Measurements from ENCODE around the gene UBXN4.
A peak's percentile ranks its signal among the peaks of the same experiment; 100 is the strongest.
"Not testable (repeated sequence)": the region's sequence is repeated elsewhere in the genome, so short reads cannot be mapped to it uniquely, and the experiment has no call there.

UBXN4 gene, protein sequence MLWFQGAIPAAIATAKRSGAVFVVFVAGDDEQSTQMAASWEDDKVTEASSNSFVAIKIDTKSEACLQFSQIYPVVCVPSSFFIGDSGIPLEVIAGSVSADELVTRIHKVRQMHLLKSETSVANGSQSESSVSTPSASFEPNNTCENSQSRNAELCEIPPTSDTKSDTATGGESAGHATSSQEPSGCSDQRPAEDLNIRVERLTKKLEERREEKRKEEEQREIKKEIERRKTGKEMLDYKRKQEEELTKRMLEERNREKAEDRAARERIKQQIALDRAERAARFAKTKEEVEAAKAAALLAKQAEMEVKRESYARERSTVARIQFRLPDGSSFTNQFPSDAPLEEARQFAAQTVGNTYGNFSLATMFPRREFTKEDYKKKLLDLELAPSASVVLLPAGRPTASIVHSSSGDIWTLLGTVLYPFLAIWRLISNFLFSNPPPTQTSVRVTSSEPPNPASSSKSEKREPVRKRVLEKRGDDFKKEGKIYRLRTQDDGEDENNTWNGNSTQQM

DNA sequence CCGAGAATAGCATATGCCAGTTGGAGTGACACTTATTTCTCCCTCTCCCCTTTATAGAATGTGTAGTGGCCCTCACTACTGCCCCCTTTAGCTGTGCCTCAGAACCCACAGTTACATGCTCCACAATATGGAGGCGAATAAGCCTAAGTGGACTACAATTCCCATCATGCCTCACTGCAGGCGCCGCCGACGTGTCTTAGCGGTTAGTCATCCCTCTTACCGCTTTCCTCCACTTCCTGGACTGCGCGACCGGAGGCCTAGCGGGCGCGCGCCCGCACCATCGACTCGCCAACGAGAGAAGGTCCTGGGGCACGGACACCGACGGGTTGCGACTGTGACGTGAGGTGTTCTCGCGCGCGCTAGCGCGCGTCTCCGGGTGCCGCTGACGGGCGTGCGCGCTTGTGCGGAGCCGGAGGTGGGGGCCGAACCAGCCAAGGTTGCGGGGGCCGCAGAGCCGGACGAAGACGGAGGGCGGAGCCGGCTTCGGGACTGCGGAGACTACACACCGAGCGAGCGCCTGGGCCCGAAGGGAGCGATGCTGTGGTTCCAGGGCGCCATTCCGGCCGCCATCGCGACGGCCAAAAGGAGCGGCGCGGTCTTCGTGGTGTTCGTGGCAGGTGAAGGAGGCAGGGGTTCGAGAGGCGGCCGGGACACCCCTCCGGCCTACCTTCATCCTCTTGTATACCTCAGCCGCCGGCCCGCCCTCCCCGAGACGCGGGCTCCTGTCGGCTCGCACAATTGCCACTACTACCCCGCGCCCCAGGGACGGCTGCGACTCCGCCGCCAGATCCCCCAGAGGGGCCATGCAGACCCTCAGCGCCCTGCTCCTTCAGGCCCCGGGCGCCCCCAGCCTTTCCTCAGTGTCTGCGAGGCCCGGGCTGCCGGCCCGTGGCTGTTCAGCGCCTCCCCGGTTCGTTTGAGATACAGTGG, at the start of gene UBXN4:
Gene UBXN4, plus strand, starts transcription at position 461 of the 930 bp plus-strand sequence. Its CDS starts 75 bp downstream, at position 536.
- H3K4me3 ChIP-seq (ENCODE audit: low read length), result peak within 1 kb of the TSS; percentile 82
- peak; percentile 99 for DNase-seq (ENCODE audit: low read depth)
- TF ChIP-seq, protein P1, sequence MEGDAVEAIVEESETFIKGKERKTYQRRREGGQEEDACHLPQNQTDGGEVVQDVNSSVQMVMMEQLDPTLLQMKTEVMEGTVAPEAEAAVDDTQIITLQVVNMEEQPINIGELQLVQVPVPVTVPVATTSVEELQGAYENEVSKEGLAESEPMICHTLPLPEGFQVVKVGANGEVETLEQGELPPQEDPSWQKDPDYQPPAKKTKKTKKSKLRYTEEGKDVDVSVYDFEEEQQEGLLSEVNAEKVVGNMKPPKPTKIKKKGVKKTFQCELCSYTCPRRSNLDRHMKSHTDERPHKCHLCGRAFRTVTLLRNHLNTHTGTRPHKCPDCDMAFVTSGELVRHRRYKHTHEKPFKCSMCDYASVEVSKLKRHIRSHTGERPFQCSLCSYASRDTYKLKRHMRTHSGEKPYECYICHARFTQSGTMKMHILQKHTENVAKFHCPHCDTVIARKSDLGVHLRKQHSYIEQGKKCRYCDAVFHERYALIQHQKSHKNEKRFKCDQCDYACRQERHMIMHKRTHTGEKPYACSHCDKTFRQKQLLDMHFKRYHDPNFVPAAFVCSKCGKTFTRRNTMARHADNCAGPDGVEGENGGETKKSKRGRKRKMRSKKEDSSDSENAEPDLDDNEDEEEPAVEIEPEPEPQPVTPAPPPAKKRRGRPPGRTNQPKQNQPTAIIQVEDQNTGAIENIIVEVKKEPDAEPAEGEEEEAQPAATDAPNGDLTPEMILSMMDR (conservative IDR thresholded peaks at IDR 0.05; ENCODE audit: low read length), result peak; percentile 54

DNA sequence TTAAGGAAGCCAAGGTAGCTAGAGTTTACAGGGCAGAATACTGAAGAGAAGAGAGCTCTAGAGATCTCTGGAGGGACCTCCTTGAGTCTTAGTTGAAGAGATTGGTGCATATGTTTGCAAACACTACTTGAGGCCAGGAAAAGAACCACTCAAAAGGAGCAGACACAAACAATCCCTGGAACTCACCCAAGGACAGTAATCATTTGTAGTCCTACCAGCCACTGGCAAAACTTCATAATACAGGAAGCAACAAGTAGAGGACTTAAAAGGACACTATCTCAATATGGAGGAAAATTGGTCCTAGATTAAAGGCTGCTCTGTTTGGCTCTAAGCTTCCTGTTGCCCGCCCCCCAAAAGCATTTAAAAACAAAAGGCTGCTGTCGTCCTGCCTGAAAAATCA, 46.9 kb upstream of the UBXN4 start:
- TF ChIP-seq, protein P1 (conservative IDR thresholded peaks at IDR 0.05; ENCODE audit: low read length), result no peak
- DNase-seq (ENCODE audit: low read depth), result peak; percentile 23
- H3K4me3 ChIP-seq (ENCODE audit: low read length), result no peak overlapping the region

GRCh38 chr2:135698838-135699237, 42.8 kb upstream of the UBXN4 start:
- TF ChIP-seq, protein P1 (conservative IDR thresholded peaks at IDR 0.05; ENCODE audit: low read length), result no peak
- no peak for DNase-seq (ENCODE audit: low read depth)
- H3K4me3 ChIP-seq (ENCODE audit: low read length), result no peak overlapping the region

GRCh38 chr2:135701442-135701841, 40.2 kb upstream of the UBXN4 start:
- peak; percentile 54 for DNase-seq (ENCODE audit: low read depth)
- H3K4me3 ChIP-seq (ENCODE audit: low read length), result no peak overlapping the region
- TF ChIP-seq, protein P1 (conservative IDR thresholded peaks at IDR 0.05; ENCODE audit: low read length), result no peak

GRCh38 chr2:135703300-135703699, 38.4 kb upstream of the UBXN4 start:
- H3K4me3 ChIP-seq (ENCODE audit: low read length), result no peak overlapping the region
- no peak for DNase-seq (ENCODE audit: low read depth)
- TF ChIP-seq, protein P1 (conservative IDR thresholded peaks at IDR 0.05; ENCODE audit: low read length), result no peak

GRCh38 chr2:135704075-135704474, 37.6 kb upstream of the UBXN4 start:
- DNase-seq (ENCODE audit: low read depth); H3K4me3 ChIP-seq (ENCODE audit: low read length): not testable (repeated sequence)

DNA sequence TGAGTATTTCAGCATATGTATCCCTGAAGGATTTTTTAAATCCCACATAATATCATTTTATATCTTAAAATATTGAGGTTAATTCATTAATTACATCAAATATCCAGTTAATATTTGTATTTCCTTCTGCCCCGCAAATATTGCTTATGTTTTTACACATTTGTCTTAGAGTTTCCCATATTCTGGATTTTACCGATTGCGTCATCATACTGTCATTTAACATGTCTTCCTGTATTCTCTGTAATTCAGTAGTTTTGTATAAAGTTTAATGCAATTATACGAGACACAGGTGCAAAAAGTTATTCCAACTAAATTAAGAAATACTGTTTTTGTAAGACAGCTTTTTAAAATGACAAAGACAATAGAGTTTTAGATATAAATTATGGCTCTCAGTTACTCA, 33.5 kb upstream of the UBXN4 start:
- TF ChIP-seq, protein P1 (conservative IDR thresholded peaks at IDR 0.05; ENCODE audit: low read length), result no peak
- DNase-seq (ENCODE audit: low read depth), result no peak
- no peak overlapping the region for H3K4me3 ChIP-seq (ENCODE audit: low read length)

Data from AG10803 (cell line).